OCI-LY1 (cell line): ENCODE data around the gene KCNH2.

Experiments used
- H2AFZ ChIP-seq: fragments of 200-600 bp; sonication (generic), shearing (Covaris generic); 2 replicates; pipeline ENCODE4 v1.6.0; 2014; ENCODE audit warnings: antibody characterized with exemption, mild to moderate bottlenecking, low read length
- H3F3A ChIP-seq: fragments of 200-600 bp; sonication (generic), shearing (Covaris generic); 2 replicates; pipeline ENCODE4 v1.6.0; 2014; ENCODE audit warnings: mild to moderate bottlenecking, antibody characterized with exemption, low read length, moderate library complexity; ENCODE audit not compliant: insufficient read depth
- H3K27ac ChIP-seq: fragments of 200-600 bp; sonication (generic); 2 replicates; pipeline ENCODE4 v1.5.1; 2014; ENCODE audit warnings: low read length, mixed run types, mild to moderate bottlenecking, low read depth; ENCODE audit not compliant: poor library complexity, severe bottlenecking
- H3K27me3 ChIP-seq: fragments of 200-600 bp; sonication (generic); 2 replicates; pipeline ENCODE4 v1.6.0; 2014; ENCODE audit warnings: antibody characterized with exemption, mild to moderate bottlenecking, low read length, moderate library complexity; ENCODE audit not compliant: insufficient read depth
- H3K36me3 ChIP-seq: fragments of 200-600 bp; sonication (generic); 2 replicates; pipeline ENCODE4 v1.6.1; 2014; ENCODE audit warnings: mild to moderate bottlenecking, antibody characterized with exemption, low read length, moderate library complexity, mixed read lengths; ENCODE audit not compliant: insufficient read depth
- H3K4me1 ChIP-seq: fragments of 200-600 bp; sonication (generic); 2 replicates; pipeline ENCODE4 v1.5.1; 2014; ENCODE audit warnings: mild to moderate bottlenecking, low read length, moderate library complexity; ENCODE audit not compliant: insufficient read depth, severe bottlenecking
- H3K4me2 ChIP-seq: fragments of 200-600 bp; sonication (generic), shearing (Covaris generic); 2 replicates; pipeline ENCODE4 v1.6.1; 2014; ENCODE audit warnings: low read length
- H3K4me3 ChIP-seq: fragments of 200-600 bp; sonication (generic); 2 replicates; pipeline ENCODE4 v1.5.1; 2014; ENCODE audit warnings: low read length, low read depth, mild to moderate bottlenecking, mixed read lengths; ENCODE audit not compliant: poor library complexity, severe bottlenecking
- H3K79me2 ChIP-seq: fragments of 200-600 bp; shearing (Covaris generic); 2 replicates; pipeline ENCODE4 v1.6.1; 2016; ENCODE audit warnings: mixed run types, low read length, mixed read lengths; ENCODE audit not compliant: insufficient read depth
- H3K9ac ChIP-seq: fragments of 200-600 bp; sonication (generic), shearing (Covaris generic); 2 replicates; pipeline ENCODE4 v1.6.1; 2014; ENCODE audit warnings: mild to moderate bottlenecking, low read length, mixed read lengths
- H3K9me2 ChIP-seq: fragments of 200-600 bp; sonication (generic), shearing (Covaris generic); 2 replicates; pipeline ENCODE4 v1.6.1; 2014; ENCODE audit warnings: low read depth, mild to moderate bottlenecking, low read length, mixed read lengths
- H3K9me3 ChIP-seq: fragments of 200-600 bp; shearing (Covaris generic); 2 replicates; pipeline ENCODE4 v1.6.1; 2014; ENCODE audit warnings: low read length, mixed read lengths
- H4K20me1 ChIP-seq: fragments of 200-600 bp; sonication (generic), shearing (Covaris generic); 2 replicates; pipeline ENCODE4 v1.6.0; 2016; ENCODE audit warnings: mild to moderate bottlenecking, low read length; ENCODE audit not compliant: insufficient read depth
- EZH2 ChIP-seq: fragments of 200-600 bp; sonication (generic), shearing (Covaris generic); IDR thresholded peaks from 2 replicates; pipeline ENCODE4 v1.8.0; 2017; ENCODE audit warnings: borderline replicate concordance, mixed run types, mild to moderate bottlenecking, antibody characterized with exemption, low read length, moderate library complexity, mixed read lengths
- TF ChIP-seq, protein P1 (sequence below): fragments of 200-600 bp; sonication (generic), shearing (Covaris generic); IDR thresholded peaks from 2 replicates; pipeline ENCODE4 v1.5.1; 2017; ENCODE audit warnings: mild to moderate bottlenecking, antibody characterized with exemption, low read length, moderate library complexity, mixed read lengths

Gene KCNH2

DNA sequence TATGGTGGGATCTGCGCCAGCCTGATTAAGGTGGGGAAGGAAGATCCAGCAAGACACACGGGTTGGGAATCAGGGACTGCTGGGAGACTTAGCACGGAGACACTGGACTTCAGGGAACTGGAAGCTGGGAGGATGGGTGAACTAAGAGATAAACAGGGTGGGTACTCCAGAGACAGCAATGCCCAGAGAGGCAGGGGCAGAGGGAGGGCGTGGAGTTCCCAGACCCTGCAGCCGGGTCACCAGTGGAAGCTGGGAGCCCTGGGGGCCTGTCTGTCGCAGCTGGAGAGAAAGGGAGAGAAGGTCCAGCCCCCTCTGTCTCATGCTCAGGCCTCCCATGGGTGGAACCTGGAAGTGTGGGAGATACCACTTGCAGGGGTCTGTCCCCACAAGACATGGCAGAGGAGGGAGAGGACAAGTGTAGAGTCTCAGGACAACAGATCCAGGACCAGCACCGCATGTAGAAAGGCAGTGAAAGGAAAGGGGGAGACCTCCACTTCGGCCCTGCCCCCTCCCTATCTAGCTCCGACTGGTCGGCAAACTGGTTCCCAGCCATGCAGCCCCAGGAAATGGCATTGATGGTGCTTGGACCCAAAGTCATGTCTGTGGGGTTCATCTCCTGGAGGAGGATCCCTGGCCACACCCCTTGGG, 81.4 kb downstream of the KCNH2 start:
- Histone ChIP-seq H3K9me2 (no peaks in the 10 kb centered on the region), H3K27ac (peak overlapping the region; percentile 98), H3K9ac (peak overlapping the region; percentile 64), H3K4me3 (peak overlapping the region; percentile 53), H3K79me2 (no peaks in the 10 kb centered on the region), H2AFZ (peak overlapping the region; percentile 38; the same call in 1 of the 2 replicates), H3K4me1 (peaks cover 65% of the 10 kb centered on the region), H3F3A (no peaks in the 10 kb centered on the region), H3K4me2 (peak overlapping the region; percentile 67), H3K9me3 (peaks cover 8% of the 10 kb centered on the region), H4K20me1 (no peaks in the 10 kb centered on the region), H3K36me3 (no peaks in the 10 kb centered on the region), H3K27me3 (no peaks in the 10 kb centered on the region)
- TF ChIP-seq, protein P1, sequence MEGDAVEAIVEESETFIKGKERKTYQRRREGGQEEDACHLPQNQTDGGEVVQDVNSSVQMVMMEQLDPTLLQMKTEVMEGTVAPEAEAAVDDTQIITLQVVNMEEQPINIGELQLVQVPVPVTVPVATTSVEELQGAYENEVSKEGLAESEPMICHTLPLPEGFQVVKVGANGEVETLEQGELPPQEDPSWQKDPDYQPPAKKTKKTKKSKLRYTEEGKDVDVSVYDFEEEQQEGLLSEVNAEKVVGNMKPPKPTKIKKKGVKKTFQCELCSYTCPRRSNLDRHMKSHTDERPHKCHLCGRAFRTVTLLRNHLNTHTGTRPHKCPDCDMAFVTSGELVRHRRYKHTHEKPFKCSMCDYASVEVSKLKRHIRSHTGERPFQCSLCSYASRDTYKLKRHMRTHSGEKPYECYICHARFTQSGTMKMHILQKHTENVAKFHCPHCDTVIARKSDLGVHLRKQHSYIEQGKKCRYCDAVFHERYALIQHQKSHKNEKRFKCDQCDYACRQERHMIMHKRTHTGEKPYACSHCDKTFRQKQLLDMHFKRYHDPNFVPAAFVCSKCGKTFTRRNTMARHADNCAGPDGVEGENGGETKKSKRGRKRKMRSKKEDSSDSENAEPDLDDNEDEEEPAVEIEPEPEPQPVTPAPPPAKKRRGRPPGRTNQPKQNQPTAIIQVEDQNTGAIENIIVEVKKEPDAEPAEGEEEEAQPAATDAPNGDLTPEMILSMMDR: no peak
- TF ChIP-seq EZH2: no peak

- Histone ChIP-seq H3F3A (no peaks in the 10 kb centered on the region), H3K79me2 (no peaks in the 10 kb centered on the region), H3K4me1 (peaks cover 65% of the 10 kb centered on the region), H3K27me3 (no peaks in the 10 kb centered on the region), H4K20me1 (no peaks in the 10 kb centered on the region), H3K9me2 (no peaks in the 10 kb centered on the region), H3K9me3 (peaks cover 8% of the 10 kb centered on the region), H3K4me2 (peak overlapping the region; percentile 67; the same call in 1 of the 2 replicates), H2AFZ (no peak overlapping the region), H3K4me3 (no peak overlapping the region), H3K27ac (peak overlapping the region; percentile 98), H3K36me3 (no peaks in the 10 kb centered on the region), H3K9ac (peak overlapping the region; percentile 64; the same call in 1 of the 2 replicates)
- TF ChIP-seq EZH2: no peak
- TF ChIP-seq, protein P1: peak; percentile 24; the same call in 1 of the 2 replicates
Observed at GRCh38 chr7:150895809-150896208, 82.3 kb downstream of the KCNH2 start.
